Skeletal muscle tissue (tissue), 4 donors: ENCODE results near the gene TGFBR3. TPM values are rescaled to one million over a fixed set of nuclear protein-coding genes. Genes with fewer than 3 reads are reported as not detected.
A peak's percentile ranks its signal among the peaks of the same experiment; 100 is the strongest.

Experiments used
- H3K27ac ChIP-seq: one replicate; pipeline ENCODE4 v1.7.0; 2013; ENCODE audit warnings: mild to moderate bottlenecking, low read depth, low read length, inconsistent platforms
- H3K27me3 ChIP-seq, 3 donors: one replicate each; pipeline ENCODE4 v1.7.0; 2013; ENCODE audit warnings: low read length in 3 of 3; ENCODE audit not compliant: control insufficient read depth in 3 of 3, insufficient read depth in 3 of 3
- H3K36me3 ChIP-seq, 3 donors: one replicate each; pipeline ENCODE4 v1.7.0; 2013; ENCODE audit warnings: low read length in 3 of 3; ENCODE audit not compliant: control insufficient read depth in 3 of 3, insufficient read depth in 3 of 3
- H3K4me1 ChIP-seq, 3 donors: one replicate each; pipeline ENCODE4 v1.7.0; 2013; ENCODE audit warnings: low read length in 3 of 3, mild to moderate bottlenecking in 3 of 3; ENCODE audit not compliant: control insufficient read depth in 3 of 3, insufficient read depth in 3 of 3
- H3K4me3 ChIP-seq, 3 donors: one replicate each; pipeline ENCODE4 v1.7.0; 2013; ENCODE audit warnings: low read length in 3 of 3
- H3K9ac ChIP-seq, 3 donors: one replicate each; pipeline ENCODE4 v1.7.0; 2013; ENCODE audit warnings: low read length in 3 of 3, mild to moderate bottlenecking in 3 of 3, moderate library complexity in 2 of 3, low read depth in 1 of 3
- H3K9me3 ChIP-seq, 3 donors: one replicate each; pipeline ENCODE4 v1.7.0; 2013; ENCODE audit warnings: low read length in 3 of 3; ENCODE audit not compliant: control insufficient read depth in 3 of 3
- total RNA-seq: library from RNA; depleted of rRNA; stranded (reverse); fragments of >200 nt; gene quantifications from one replicate; pipeline ENCODE4 v1.2.3, GENCODE V29; 2014
- donor health status: Osteomylitis.

TGFBR3 gene
- total RNA-seq, 1 donor from 2014 or later = 54.3 TPM

DNA sequence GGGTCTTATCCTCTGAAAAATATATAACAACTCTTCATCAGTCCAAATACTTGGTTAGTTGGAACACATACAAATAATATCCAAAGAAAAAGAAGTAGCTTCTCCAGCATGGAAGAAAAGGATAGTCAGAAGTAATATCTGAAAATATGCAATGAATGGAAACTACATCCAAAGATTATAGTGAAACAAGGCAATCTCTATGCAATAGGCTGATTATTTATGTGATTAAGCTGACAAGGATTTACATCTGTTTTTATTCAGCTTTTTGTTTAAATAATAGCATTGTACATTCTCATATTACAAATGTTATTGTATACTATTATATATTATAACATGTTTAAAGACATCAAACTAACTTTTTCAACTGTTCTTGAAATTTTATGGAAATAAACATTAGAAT, 15.3 kb upstream of the TGFBR3 start:
- Histone ChIP-seq H3K4me3 (no peak overlapping the region), H3K9ac (no peak overlapping the region), H3K27ac (no peak overlapping the region), H3K27me3 (no peaks in the 10 kb centered on the region), H3K4me1 (no peaks in the 10 kb centered on the region), H3K36me3 (no peaks in the 10 kb centered on the region), H3K9me3 (no peaks in the 10 kb centered on the region)

DNA sequence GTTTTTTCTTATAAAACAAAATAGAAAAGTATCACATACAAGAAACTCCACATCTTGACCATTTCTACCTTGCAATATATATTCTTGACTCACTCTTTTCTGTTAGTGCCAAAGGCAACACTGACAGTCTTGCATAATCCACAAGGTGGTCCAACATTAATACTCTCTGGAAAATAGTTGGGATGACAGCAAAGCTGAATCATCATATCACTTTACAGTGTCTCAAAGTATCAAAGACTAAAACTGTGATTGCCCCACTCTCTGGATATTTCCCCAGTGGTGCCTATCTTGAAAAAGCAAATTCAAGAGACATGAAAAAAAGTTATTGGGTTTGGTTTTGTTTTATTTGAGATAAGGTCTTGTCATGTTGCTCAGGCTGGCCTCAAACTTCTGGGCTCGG, 14.6 kb upstream of the TGFBR3 start:
- no peak overlapping the region for H3K9ac ChIP-seq
- H3K27ac ChIP-seq = peak overlapping the region; percentile 13
- H3K4me3 ChIP-seq = no peak overlapping the region
- no peaks in the 10 kb centered on the region for H3K9me3 ChIP-seq
- no peaks in the 10 kb centered on the region for H3K36me3 ChIP-seq
- no peaks in the 10 kb centered on the region for H3K4me1 ChIP-seq
- no peaks in the 10 kb centered on the region for H3K27me3 ChIP-seq

DNA sequence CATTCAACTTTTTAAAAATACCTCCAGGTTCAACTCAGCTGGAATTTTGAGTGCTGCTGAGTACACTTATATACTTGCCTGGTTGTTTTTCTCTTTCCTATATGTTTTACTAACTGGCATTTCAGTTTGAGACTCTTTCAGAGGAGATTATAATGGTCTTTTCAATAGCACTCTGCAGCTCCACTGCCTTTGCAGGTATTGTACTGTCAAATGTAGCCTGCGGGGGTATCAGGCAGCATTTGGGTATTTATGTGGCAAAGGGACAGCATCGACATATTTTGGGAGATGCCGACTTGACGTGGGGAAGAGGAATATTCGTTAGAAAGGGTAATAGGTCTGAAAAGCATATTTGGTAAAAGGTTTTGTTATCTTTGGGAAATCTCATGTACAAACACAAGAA, 11.1 kb upstream of the TGFBR3 start:
- no peaks in the 10 kb centered on the region for H3K9me3 ChIP-seq
- H3K4me3 ChIP-seq = no peak overlapping the region
- H3K36me3 ChIP-seq = no peaks in the 10 kb centered on the region
- H3K27ac ChIP-seq = no peak overlapping the region
- peaks cover 0 to under 1% (median 0%) of the 10 kb centered on the region in 3 donors for H3K4me1 ChIP-seq
- H3K27me3 ChIP-seq = no peaks in the 10 kb centered on the region
- no peak overlapping the region for H3K9ac ChIP-seq

DNA sequence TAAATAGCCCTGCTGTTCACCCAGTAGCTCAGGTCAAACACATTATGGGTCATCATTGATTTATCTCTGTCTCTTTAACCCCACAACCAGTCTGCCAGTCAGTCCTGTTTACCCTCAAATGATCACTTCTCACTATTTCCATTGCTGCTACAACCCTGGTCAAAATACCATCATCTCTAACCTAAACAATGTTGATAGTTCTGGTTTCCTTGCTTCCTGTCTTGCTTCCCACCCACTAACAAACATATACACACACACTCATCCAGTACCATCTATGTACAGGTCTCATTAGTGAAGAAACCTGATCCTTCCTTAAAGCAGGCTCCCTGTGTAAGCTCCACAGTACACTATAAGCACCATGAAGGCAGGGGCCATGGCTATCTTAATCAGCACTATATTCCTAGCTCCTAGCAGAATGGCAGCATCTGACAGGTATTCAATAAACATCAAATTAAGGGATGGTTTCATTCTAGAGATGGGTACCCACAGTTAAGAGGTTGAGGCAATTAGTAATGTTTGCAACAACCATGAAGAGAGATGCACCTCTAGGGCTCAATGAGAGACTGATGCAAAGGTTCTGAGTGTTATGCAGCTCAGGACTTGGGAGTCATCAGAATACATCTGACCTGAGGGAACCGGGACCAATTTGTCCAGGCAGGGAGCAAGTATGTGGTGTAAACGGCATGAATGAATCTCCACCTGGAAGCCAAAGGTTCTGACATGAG, 10.0 kb upstream of the TGFBR3 start:
- Histone ChIP-seq H3K4me3 (no peak overlapping the region), H3K27ac (no peak overlapping the region), H3K4me1 (peaks cover 0 to 2% (median 0%) of the 10 kb centered on the region in 3 donors)

DNA sequence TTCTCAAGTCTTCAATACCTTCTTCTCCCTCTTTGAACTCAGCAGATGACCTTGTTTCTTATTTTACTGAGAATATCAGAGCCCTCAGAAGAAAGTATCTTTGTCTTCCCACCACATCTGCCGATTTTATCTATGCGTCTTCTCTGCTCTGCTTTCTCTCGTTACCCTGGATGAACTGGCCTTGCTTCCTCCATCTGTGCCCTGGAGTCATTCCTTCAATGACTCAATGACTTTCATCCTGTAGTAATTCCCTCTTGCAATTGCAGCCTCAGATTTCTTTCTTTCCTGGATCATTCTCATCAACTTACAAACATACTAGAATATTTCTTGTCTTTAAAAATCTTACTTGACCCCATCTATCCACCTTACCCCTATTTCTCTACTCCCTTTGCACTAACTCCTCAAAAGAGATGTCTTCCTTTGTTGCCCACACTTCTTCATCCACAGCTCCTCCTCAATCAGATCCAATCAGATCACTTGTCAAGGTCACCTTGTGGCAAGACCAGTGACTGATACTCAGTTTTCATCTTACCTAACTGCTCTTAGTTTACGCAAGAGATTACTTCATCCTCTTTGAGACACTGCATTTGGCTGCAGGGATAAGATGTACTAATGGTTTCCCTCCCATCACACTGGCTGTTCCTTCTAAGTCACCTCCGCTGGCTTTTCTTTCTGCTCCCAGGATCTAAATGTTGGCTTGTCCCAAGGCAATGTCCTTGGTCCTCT, 8.2 kb upstream of the TGFBR3 start:
- no peaks in the 10 kb centered on the region for H3K9me3 ChIP-seq
- H3K4me3 ChIP-seq = no peak overlapping the region
- H3K4me1 ChIP-seq = peaks cover 0 to 2% (median 2%) of the 10 kb centered on the region in 3 donors
- H3K27me3 ChIP-seq = no peaks in the 10 kb centered on the region
- no peak overlapping the region for H3K27ac ChIP-seq
- H3K36me3 ChIP-seq = no peaks in the 10 kb centered on the region
- H3K9ac ChIP-seq = no peak overlapping the region

More for the DNA sequence above, 10.0 kb upstream of the TGFBR3 start:
- no peak overlapping the region for H3K9ac ChIP-seq
- no peaks in the 10 kb centered on the region for H3K27me3 ChIP-seq
- no peaks in the 10 kb centered on the region for H3K36me3 ChIP-seq
- no peaks in the 10 kb centered on the region for H3K9me3 ChIP-seq

DNA sequence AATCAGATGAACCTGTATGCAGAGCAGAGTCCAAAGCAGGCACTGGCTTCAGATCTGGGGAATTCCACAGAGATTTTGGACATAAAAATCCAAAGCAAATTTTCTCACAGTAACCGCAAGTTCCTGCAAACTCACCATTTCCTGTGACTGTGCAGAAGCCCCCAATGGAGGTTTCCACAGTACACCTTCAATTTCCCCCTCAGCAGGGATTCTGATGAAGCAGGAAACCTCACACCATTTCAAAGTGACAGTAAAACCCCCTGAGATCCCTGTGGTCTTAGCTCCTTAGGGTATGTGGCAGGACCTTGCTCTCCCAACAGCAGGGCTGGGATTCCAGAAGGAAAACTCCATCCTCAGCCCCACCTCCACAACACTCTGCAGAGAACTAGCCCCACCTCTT, 6.0 kb upstream of the TGFBR3 start:
- Histone ChIP-seq H3K9me3 (no peaks in the 10 kb centered on the region), H3K27me3 (no peaks in the 10 kb centered on the region), H3K27ac (no peak overlapping the region), H3K9ac (no peak overlapping the region), H3K4me3 (no peak overlapping the region), H3K36me3 (no peaks in the 10 kb centered on the region), H3K4me1 (peaks cover 0 to 2% (median 2%) of the 10 kb centered on the region in 3 donors)

DNA sequence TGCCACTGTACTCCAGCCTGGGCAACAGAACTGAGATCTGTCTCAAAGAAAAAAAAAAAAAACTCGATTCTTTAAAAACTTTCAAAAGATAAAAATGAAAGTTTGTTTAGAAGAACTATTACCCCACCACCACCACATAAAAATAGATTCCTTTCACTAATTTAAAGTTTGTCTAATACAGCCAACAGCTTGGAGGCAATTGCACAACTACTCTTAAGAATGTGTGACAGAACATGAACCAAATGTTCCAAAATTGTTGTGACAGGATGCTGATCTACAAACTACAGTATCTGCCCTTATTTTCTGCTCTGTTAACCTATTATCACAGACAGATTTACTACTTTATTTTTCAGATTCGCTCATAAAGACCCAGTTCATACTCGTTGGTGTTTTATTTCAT, 5.5 kb upstream of the TGFBR3 start:
- Histone ChIP-seq H3K27ac (no peak overlapping the region), H3K9ac (no peak overlapping the region), H3K27me3 (no peaks in the 10 kb centered on the region), H3K4me1 (peaks cover 0 to 6% (median 5%) of the 10 kb centered on the region in 3 donors), H3K4me3 (no peak overlapping the region), H3K36me3 (no peaks in the 10 kb centered on the region), H3K9me3 (no peaks in the 10 kb centered on the region)

DNA sequence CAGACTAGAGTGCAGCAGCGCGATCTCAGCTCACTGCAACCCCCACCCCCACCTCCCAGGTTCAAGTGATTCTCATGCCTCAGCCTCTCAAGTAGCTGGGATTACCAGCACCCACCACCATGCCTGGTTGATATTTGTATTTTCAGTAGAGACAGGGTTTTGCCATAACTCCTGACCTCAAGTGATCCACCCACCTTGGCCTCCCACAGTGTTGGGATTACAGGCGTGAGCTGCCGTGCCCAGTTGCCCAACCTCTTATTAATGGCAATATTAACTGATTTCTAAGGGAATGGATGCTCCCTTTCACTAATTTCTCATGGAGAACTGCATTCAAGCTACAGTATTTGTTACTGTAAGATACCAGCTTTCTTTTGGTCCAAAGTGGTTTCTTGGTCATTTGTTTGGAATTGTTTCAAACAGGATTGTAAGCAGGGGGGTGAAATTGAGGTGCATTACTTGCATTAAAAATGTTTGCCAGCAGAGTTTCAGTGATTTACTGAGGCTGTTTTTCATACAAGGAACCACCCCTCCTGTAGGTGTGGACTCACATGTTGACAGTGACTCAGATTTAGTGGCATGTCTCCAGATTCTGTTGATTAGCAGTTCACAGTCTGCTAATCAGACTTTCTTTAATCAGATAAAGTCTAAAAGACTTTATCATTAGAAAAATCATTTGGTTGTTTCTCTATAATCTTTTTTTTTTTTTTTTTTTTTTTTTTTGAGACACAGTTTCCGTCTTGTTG, 3.9 kb upstream of the TGFBR3 start:
- Histone ChIP-seq H3K4me3 (no peak overlapping the region), H3K9me3 (no peaks in the 10 kb centered on the region), H3K27me3 (no peaks in the 10 kb centered on the region), H3K9ac (no peak overlapping the region), H3K36me3 (no peaks in the 10 kb centered on the region), H3K27ac (no peak overlapping the region), H3K4me1 (peaks cover 0 to 9% (median 8%) of the 10 kb centered on the region in 3 donors)

DNA sequence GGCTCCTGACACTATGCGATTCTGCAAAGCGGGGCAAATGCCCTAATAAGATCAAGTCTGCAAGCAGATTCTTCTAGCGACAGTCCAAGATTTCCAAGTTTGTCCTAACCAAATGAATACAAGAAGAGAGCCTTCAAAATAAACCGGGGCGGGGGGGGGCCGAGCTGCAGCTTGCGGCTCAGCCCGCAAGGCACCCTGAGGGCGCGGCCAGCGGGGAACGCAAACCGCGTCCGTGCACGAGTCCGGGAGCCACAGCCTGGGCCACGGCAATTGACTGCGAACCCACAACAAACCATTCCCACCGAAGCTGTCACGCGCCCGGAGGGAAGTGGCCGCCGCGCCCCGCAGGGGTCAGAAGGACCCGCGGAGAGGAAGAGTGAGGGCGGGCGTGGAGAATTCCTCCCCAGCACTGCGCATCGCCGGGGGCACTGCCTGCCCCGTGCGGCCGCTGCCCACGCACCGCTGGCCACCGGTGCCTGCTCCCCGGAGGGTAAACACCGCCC, 687 bp downstream of the TGFBR3 start:
- Histone ChIP-seq H3K4me3 (peak overlapping the region; percentile 72 to 98 (median 95)), H3K27me3 (no peaks in the 10 kb centered on the region), H3K36me3 (no peaks in the 10 kb centered on the region), H3K27ac (peak overlapping the region; percentile 85), H3K9ac (peak overlapping the region; percentile 62 to 96 (median 87)), H3K9me3 (no peaks in the 10 kb centered on the region), H3K4me1 (peaks cover 4 to 16% (median 14%) of the 10 kb centered on the region in 3 donors)
